ENCODE measurements around the gene HYAL2.

HYAL2 gene

GRCh38 chr3:50296721-50297383 is 25.7 kb downstream of the HYAL2 start:
- peaks cover 33% of the 10 kb centered on the region for H3K4me1 ChIP-seq (ENCODE audit: control insufficient read depth, insufficient read depth, low read length)
- no peaks in the 10 kb centered on the region for H3K27me3 ChIP-seq (ENCODE audit: control insufficient read depth in 1 of 2, insufficient read depth in 2 of 2, low read length in 2 of 2)
- H3K9ac ChIP-seq (ENCODE audit: low read length in 2 of 2), result no peak overlapping the region
- no peak overlapping the region for H3K4me3 ChIP-seq (ENCODE audit: low read length in 2 of 2)
- no peak overlapping the region for H3K27ac ChIP-seq (ENCODE audit: low read length)
- H3K9me3 ChIP-seq (ENCODE audit: control insufficient read depth in 2 of 2, low read length in 2 of 2), result no peaks in the 10 kb centered on the region
- H3K36me3 ChIP-seq (ENCODE audit: control insufficient read depth in 2 of 2, insufficient read depth in 2 of 2, low read length in 2 of 2), result no peaks in the 10 kb centered on the region

GRCh38 chr3:50295553-50296431 is 26.8 kb downstream of the HYAL2 start:
- Histone ChIP-seq H3K4me1 (ENCODE audit: control insufficient read depth, insufficient read depth, low read length) (peaks cover 42% of the 10 kb centered on the region), H3K36me3 (ENCODE audit: control insufficient read depth in 2 of 2, insufficient read depth in 2 of 2, low read length in 2 of 2) (no peaks in the 10 kb centered on the region), H3K9me3 (ENCODE audit: control insufficient read depth in 2 of 2, low read length in 2 of 2) (no peaks in the 10 kb centered on the region), H3K9ac (ENCODE audit: low read length in 2 of 2) (no peak overlapping the region), H3K27ac (ENCODE audit: low read length) (no peak overlapping the region), H3K4me3 (ENCODE audit: low read length in 2 of 2) (no peak overlapping the region), H3K27me3 (ENCODE audit: control insufficient read depth in 1 of 2, insufficient read depth in 2 of 2, low read length in 2 of 2) (no peaks in the 10 kb centered on the region)

GRCh38 chr3:50294492-50295403 is 27.8 kb downstream of the HYAL2 start:
- Histone ChIP-seq H3K9me3 (ENCODE audit: control insufficient read depth in 2 of 2, low read length in 2 of 2) (no peaks in the 10 kb centered on the region), H3K27me3 (ENCODE audit: control insufficient read depth in 1 of 2, insufficient read depth in 2 of 2, low read length in 2 of 2) (no peaks in the 10 kb centered on the region), H3K4me3 (ENCODE audit: low read length in 2 of 2) (no peak overlapping the region), H3K9ac (ENCODE audit: low read length in 2 of 2) (no peak overlapping the region), H3K36me3 (ENCODE audit: control insufficient read depth in 2 of 2, insufficient read depth in 2 of 2, low read length in 2 of 2) (peaks cover 5 to 7% of the 10 kb centered on the region in 2 donors), H3K4me1 (ENCODE audit: control insufficient read depth, insufficient read depth, low read length) (peaks cover 38% of the 10 kb centered on the region), H3K27ac (ENCODE audit: low read length) (no peak overlapping the region)

- H3K9ac ChIP-seq (ENCODE audit: low read length in 2 of 2), result no peak overlapping the region
- no peaks in the 10 kb centered on the region for H3K27me3 ChIP-seq (ENCODE audit: control insufficient read depth in 1 of 2, insufficient read depth in 2 of 2, low read length in 2 of 2)
- no peaks in the 10 kb centered on the region for H3K9me3 ChIP-seq (ENCODE audit: control insufficient read depth in 2 of 2, low read length in 2 of 2)
- no peak overlapping the region for H3K4me3 ChIP-seq (ENCODE audit: low read length in 2 of 2)
- peaks cover 11 to 13% of the 10 kb centered on the region in 2 donors for H3K36me3 ChIP-seq (ENCODE audit: control insufficient read depth in 2 of 2, insufficient read depth in 2 of 2, low read length in 2 of 2)
- no peak overlapping the region for H3K27ac ChIP-seq (ENCODE audit: low read length)
- peaks cover 34% of the 10 kb centered on the region for H3K4me1 ChIP-seq (ENCODE audit: control insufficient read depth, insufficient read depth, low read length)
Measured at GRCh38 chr3:50294089-50294488, 28.5 kb downstream of the HYAL2 start.

GRCh38 chr3:50293079-50293801 is 29.3 kb downstream of the HYAL2 start:
- Histone ChIP-seq H3K4me3 (ENCODE audit: low read length in 2 of 2) (peak overlapping the region; percentile 50 to 92), H3K9me3 (ENCODE audit: control insufficient read depth in 2 of 2, low read length in 2 of 2) (no peaks in the 10 kb centered on the region), H3K27ac (ENCODE audit: low read length) (peak overlapping the region; percentile 90), H3K27me3 (ENCODE audit: control insufficient read depth in 1 of 2, insufficient read depth in 2 of 2, low read length in 2 of 2) (no peaks in the 10 kb centered on the region), H3K9ac (ENCODE audit: low read length in 2 of 2) (peak overlapping the region; percentile 77 to 92), H3K36me3 (ENCODE audit: control insufficient read depth in 2 of 2, insufficient read depth in 2 of 2, low read length in 2 of 2) (peaks cover 20 to 22% of the 10 kb centered on the region in 2 donors), H3K4me1 (ENCODE audit: control insufficient read depth, insufficient read depth, low read length) (peaks cover 26% of the 10 kb centered on the region)

- Histone ChIP-seq H3K4me1 (ENCODE audit: control insufficient read depth, insufficient read depth, low read length) (peaks cover 23% of the 10 kb centered on the region), H3K27ac (ENCODE audit: low read length) (peak within 1 kb of the TSS; percentile 90), H3K9me3 (ENCODE audit: control insufficient read depth in 2 of 2, low read length in 2 of 2) (no peaks in the 10 kb centered on the region), H3K4me3 (ENCODE audit: low read length in 2 of 2) (peak within 1 kb of the TSS; percentile 92 to 98), H3K27me3 (ENCODE audit: control insufficient read depth in 1 of 2, insufficient read depth in 2 of 2, low read length in 2 of 2) (no peaks in the 10 kb centered on the region), H3K9ac (ENCODE audit: low read length in 2 of 2) (peak within 1 kb of the TSS; percentile 86 to 92), H3K36me3 (ENCODE audit: control insufficient read depth in 2 of 2, insufficient read depth in 2 of 2, low read length in 2 of 2) (peaks cover 26 to 28% of the 10 kb centered on the region in 2 donors)
Measured at GRCh38 chr3:50292159-50293078, 30.1 kb downstream of the HYAL2 start, which contains the start of gene IFRD2. Gene IFRD2, minus strand, starts transcription at chr3:50292429. Its CDS starts 155 bp downstream, at chr3:50292274.

- Histone ChIP-seq H3K4me3 (ENCODE audit: low read length in 2 of 2) (no peak overlapping the region), H3K9me3 (ENCODE audit: control insufficient read depth in 2 of 2, low read length in 2 of 2) (no peaks in the 10 kb centered on the region), H3K27ac (ENCODE audit: low read length) (no peak overlapping the region), H3K4me1 (ENCODE audit: control insufficient read depth, insufficient read depth, low read length) (peaks cover 23% of the 10 kb centered on the region), H3K9ac (ENCODE audit: low read length in 2 of 2) (no peak overlapping the region), H3K27me3 (ENCODE audit: control insufficient read depth in 1 of 2, insufficient read depth in 2 of 2, low read length in 2 of 2) (no peaks in the 10 kb centered on the region), H3K36me3 (ENCODE audit: control insufficient read depth in 2 of 2, insufficient read depth in 2 of 2, low read length in 2 of 2) (peaks cover 28 to 30% of the 10 kb centered on the region in 2 donors)
Measured at GRCh38 chr3:50290161-50290641, 32.3 kb downstream of the HYAL2 start.

- no peaks in the 10 kb centered on the region for H3K9me3 ChIP-seq (ENCODE audit: control insufficient read depth in 2 of 2, low read length in 2 of 2)
- no peak overlapping the region for H3K9ac ChIP-seq (ENCODE audit: low read length in 2 of 2)
- H3K4me3 ChIP-seq (ENCODE audit: low read length in 2 of 2), result no peak overlapping the region
- peaks cover 28 to 30% of the 10 kb centered on the region in 2 donors for H3K36me3 ChIP-seq (ENCODE audit: control insufficient read depth in 2 of 2, insufficient read depth in 2 of 2, low read length in 2 of 2)
- H3K4me1 ChIP-seq (ENCODE audit: control insufficient read depth, insufficient read depth, low read length), result peaks cover 23% of the 10 kb centered on the region
- H3K27me3 ChIP-seq (ENCODE audit: control insufficient read depth in 1 of 2, insufficient read depth in 2 of 2, low read length in 2 of 2), result no peaks in the 10 kb centered on the region
- no peak overlapping the region for H3K27ac ChIP-seq (ENCODE audit: low read length)
Measured at GRCh38 chr3:50289130-50289529, 33.4 kb downstream of the HYAL2 start.

- Histone ChIP-seq H3K9me3 (ENCODE audit: control insufficient read depth in 2 of 2, low read length in 2 of 2) (no peaks in the 10 kb centered on the region), H3K36me3 (ENCODE audit: control insufficient read depth in 2 of 2, insufficient read depth in 2 of 2, low read length in 2 of 2) (peaks cover 28 to 30% of the 10 kb centered on the region in 2 donors), H3K27me3 (ENCODE audit: control insufficient read depth in 1 of 2, insufficient read depth in 2 of 2, low read length in 2 of 2) (no peaks in the 10 kb centered on the region), H3K4me3 (ENCODE audit: low read length in 2 of 2) (no peak overlapping the region), H3K9ac (ENCODE audit: low read length in 2 of 2) (no peak overlapping the region), H3K4me1 (ENCODE audit: control insufficient read depth, insufficient read depth, low read length) (peaks cover 23% of the 10 kb centered on the region), H3K27ac (ENCODE audit: low read length) (no peak overlapping the region)
Measured at GRCh38 chr3:50288387-50289007, 34.0 kb downstream of the HYAL2 start.

Data from stomach smooth muscle (tissue), 2 donors.